CD8-positive, alpha-beta memory T cell (primary cell): ENCODE data around the gene DGAT2. TPM values are rescaled to one million over a fixed set of nuclear protein-coding genes. Genes with fewer than 3 reads are reported as not detected.

Source experiments
- CTCF ChIA-PET: fragments of 350-600 bp; sonication (Branson Sonifier 250); formaldehyde crosslinking; loops from one replicate; lab custom pipeline; 2021; ENCODE audit warnings: antibody characterized with exemption; lab: Charles Lee
- POLR2A ChIA-PET: fragments of 350-600 bp; sonication (Branson Sonifier 250); formaldehyde crosslinking; loops from one replicate; lab custom pipeline; 2021; ENCODE audit warnings: antibody characterized with exemption; lab: Charles Lee
- DNase-seq, 5 donors: peaks; one replicate each; pipeline versions ENCODE4 v3.0.0 to v3.0.0-alpha.2; 2020 to 2022; ENCODE audit warnings: mixed read lengths in 1 of 5
- H3K27ac ChIP-seq: one replicate; pipeline ENCODE4 v1.7.0; 2013; ENCODE audit warnings: low read depth, mild to moderate bottlenecking, low read length, moderate library complexity
- H3K27me3 ChIP-seq: 2 replicates; pipeline ENCODE4 v1.7.0; 2013; ENCODE audit warnings: low read length, mild to moderate bottlenecking; ENCODE audit not compliant: insufficient read depth, poor library complexity, severe bottlenecking
- H3K36me3 ChIP-seq: 2 replicates; pipeline ENCODE4 v1.7.0; 2013; ENCODE audit warnings: mild to moderate bottlenecking, low read length, moderate library complexity; ENCODE audit not compliant: insufficient read depth
- H3K4me1 ChIP-seq: 2 replicates; pipeline ENCODE4 v1.7.0; 2013; ENCODE audit warnings: mild to moderate bottlenecking, low read length, moderate library complexity; ENCODE audit not compliant: insufficient read depth
- H3K4me3 ChIP-seq: 2 replicates; pipeline ENCODE4 v1.7.0; 2013; ENCODE audit warnings: mild to moderate bottlenecking, low read length
- H3K9me3 ChIP-seq: 2 replicates; pipeline ENCODE4 v1.7.0; 2013; ENCODE audit warnings: mild to moderate bottlenecking, low read length
- H3K27ac Mint-ChIP-seq, 8 donors: one replicate each; pipeline ENCODE4 v1.8.0; 2020 to 2021; ENCODE audit warnings: mixed read lengths in 8 of 8, mild to moderate bottlenecking in 6 of 8, inconsistent platforms in 3 of 8, moderate library complexity in 3 of 8
- H3K27me3 Mint-ChIP-seq, 2 donors: one replicate each; pipeline ENCODE4 v1.8.0; 2020 to 2021; ENCODE audit warnings: mixed read lengths in 2 of 2, mild to moderate bottlenecking in 1 of 2, moderate library complexity in 1 of 2
- H3K36me3 Mint-ChIP-seq, 3 donors: one replicate each; pipeline ENCODE4 v1.8.0; 2020 to 2021; ENCODE audit warnings: mixed read lengths in 3 of 3, inconsistent platforms in 1 of 3, mild to moderate bottlenecking in 1 of 3
- H3K4me1 Mint-ChIP-seq, 3 donors: one replicate each; pipeline ENCODE4 v1.8.0; 2020 to 2021; ENCODE audit warnings: mixed read lengths in 3 of 3, inconsistent platforms in 1 of 3, mild to moderate bottlenecking in 1 of 3
- H3K4me3 Mint-ChIP-seq, 7 donors: one replicate each; pipeline ENCODE4 v1.8.0; 2020 to 2021; ENCODE audit warnings: mixed read lengths in 7 of 7, mild to moderate bottlenecking in 6 of 7, moderate library complexity in 4 of 7, inconsistent platforms in 2 of 7
- H3K9me3 Mint-ChIP-seq, 5 donors: one replicate each; pipeline ENCODE4 v1.8.0; 2020 to 2022; ENCODE audit warnings: mixed read lengths in 5 of 5, mild to moderate bottlenecking in 3 of 5, moderate library complexity in 2 of 5, inconsistent platforms in 1 of 5
- polyA plus RNA-seq: library from polyadenylated mRNA; unstranded; fragments of 300-500 nt; fragmentation: Illumina TruSeq; gene quantifications from one replicate; pipeline ENCODE4 v1.2.3, GENCODE V29; 2021
- total RNA-seq, 2 experiments: library from RNA; stranded (reverse); gene quantifications; one replicate each; pipeline ENCODE4 v1.2.3, GENCODE V29; 2021

The DGAT2 gene
- total and polyA plus RNA-seq, 3 experiments from 2014 or later, result 5.5 to 5.6 TPM; not detected in 1

- Histone ChIP-seq H3K27me3 (no peaks in the 10 kb centered on the region), H3K4me1 (peaks cover 21% of the 10 kb centered on the region), H3K9me3 (no peaks in the 10 kb centered on the region), H3K4me3 (no peak overlapping the region), H3K36me3 (peaks cover 5% of the 10 kb centered on the region), H3K27ac (no peak overlapping the region)
- CTCF ChIA-PET, result no interaction called here
- DNase-seq, result no peak
- no peaks in the 10 kb centered on the region for H3K27me3 Mint-ChIP-seq
- peaks cover 0 to 17% (median 6%) of the 10 kb centered on the region in 3 donors for H3K36me3 Mint-ChIP-seq
- H3K4me3 Mint-ChIP-seq, result peak overlapping the region in 1 of 7 donors; percentile 16
- POLR2A ChIA-PET, result no interaction called here
- no peaks in the 10 kb centered on the region for H3K9me3 Mint-ChIP-seq
- H3K27ac Mint-ChIP-seq, result peak overlapping the region in 4 of 8 donors; percentile 6 to 48 (median 18)
- H3K4me1 Mint-ChIP-seq, result peaks cover 37 to 59% (median 52%) of the 10 kb centered on the region in 3 donors
Measured at GRCh38 chr11:75821202-75821601, 52.6 kb downstream of the DGAT2 start.

GRCh38 chr11:75822541-75822940 is 54.0 kb downstream of the DGAT2 start:
- no peak for DNase-seq
- ChIA-PET POLR2A (no interaction called here), CTCF (no interaction called here)
- Histone ChIP-seq H3K27me3 (no peaks in the 10 kb centered on the region), H3K4me1 (peaks cover 11% of the 10 kb centered on the region), H3K36me3 (peaks cover 5% of the 10 kb centered on the region), H3K9me3 (no peaks in the 10 kb centered on the region), H3K4me3 (no peak overlapping the region), H3K27ac (no peak overlapping the region)
- H3K4me1 Mint-ChIP-seq, result peaks cover 42 to 71% (median 60%) of the 10 kb centered on the region in 3 donors
- no peaks in the 10 kb centered on the region for H3K9me3 Mint-ChIP-seq
- H3K4me3 Mint-ChIP-seq, result no peak overlapping the region
- H3K36me3 Mint-ChIP-seq, result peaks cover 0 to 20% (median 6%) of the 10 kb centered on the region in 3 donors
- no peaks in the 10 kb centered on the region for H3K27me3 Mint-ChIP-seq
- peak overlapping the region in 4 of 8 donors; percentile 6 to 57 (median 12) for H3K27ac Mint-ChIP-seq

- no peak overlapping the region for H3K27ac ChIP-seq
- POLR2A ChIA-PET, result no interaction called here
- H3K4me1 ChIP-seq, result peaks cover 8% of the 10 kb centered on the region
Measured at GRCh38 chr11:75823415-75823814, 54.8 kb downstream of the DGAT2 start.

GRCh38 chr11:75823946-75824345 is 55.4 kb downstream of the DGAT2 start:
- ChIA-PET POLR2A (no interaction called here), CTCF (interaction anchor here (0.7 to 1.7 kb wide), 3 partner anchors 43 to 328 kb away, joined by 3 read pairs; no protein-coding TSS in a partner anchor)
- H3K4me3 Mint-ChIP-seq, result peak overlapping the region in 5 of 7 donors; percentile 9 to 83 (median 49)
- Histone ChIP-seq H3K4me1 (peaks cover 8% of the 10 kb centered on the region), H3K36me3 (peaks cover 5% of the 10 kb centered on the region), H3K9me3 (no peaks in the 10 kb centered on the region), H3K4me3 (no peak overlapping the region), H3K27me3 (no peaks in the 10 kb centered on the region), H3K27ac (no peak overlapping the region)
- no peak for DNase-seq
- H3K4me1 Mint-ChIP-seq, result peaks cover 37 to 65% (median 50%) of the 10 kb centered on the region in 3 donors
- H3K9me3 Mint-ChIP-seq, result no peaks in the 10 kb centered on the region
- H3K27ac Mint-ChIP-seq, result peak overlapping the region in 5 of 8 donors; percentile 35 to 81 (median 66)
- peaks cover 0 to 20% (median 6%) of the 10 kb centered on the region in 3 donors for H3K36me3 Mint-ChIP-seq
- no peaks in the 10 kb centered on the region for H3K27me3 Mint-ChIP-seq

More at GRCh38 chr11:75823415-75823814, 54.8 kb downstream of the DGAT2 start:
- Histone ChIP-seq H3K9me3 (no peaks in the 10 kb centered on the region), H3K4me3 (no peak overlapping the region), H3K27me3 (no peaks in the 10 kb centered on the region), H3K36me3 (peaks cover 5% of the 10 kb centered on the region)
- CTCF ChIA-PET, result interaction anchor here (1.7 kb wide), 1 partner anchor 328 kb away, joined by 3 read pairs; no protein-coding TSS in a partner anchor
- Mint-ChIP-seq H3K4me1 (peaks cover 40 to 70% (median 54%) of the 10 kb centered on the region in 3 donors), H3K36me3 (peaks cover 0 to 20% (median 6%) of the 10 kb centered on the region in 3 donors), H3K27ac (peak overlapping the region in 4 of 8 donors; percentile 42 to 91 (median 72)), H3K9me3 (no peaks in the 10 kb centered on the region), H3K4me3 (peak overlapping the region in 2 of 7 donors; percentile 46 to 54), H3K27me3 (no peaks in the 10 kb centered on the region)
- DNase-seq, result no peak

GRCh38 chr11:75826461-75827230 is 58.1 kb downstream of the DGAT2 start:
- Mint-ChIP-seq H3K4me1 (peaks cover 32 to 72% (median 43%) of the 10 kb centered on the region in 3 donors), H3K36me3 (peaks cover 0 to 23% (median 5%) of the 10 kb centered on the region in 3 donors), H3K9me3 (no peaks in the 10 kb centered on the region), H3K27ac (peak overlapping the region in 2 of 8 donors; percentile 32 to 52), H3K27me3 (no peaks in the 10 kb centered on the region), H3K4me3 (no peak overlapping the region)
- ChIA-PET CTCF (interaction anchor here (1.3 kb wide), 1 partner anchor 11 kb away, joined by 3 read pairs; no protein-coding TSS in a partner anchor), POLR2A (no interaction called here)
- Histone ChIP-seq H3K4me1 (peaks cover 8% of the 10 kb centered on the region), H3K36me3 (peaks cover 5% of the 10 kb centered on the region), H3K27me3 (no peaks in the 10 kb centered on the region), H3K27ac (no peak overlapping the region), H3K4me3 (no peak overlapping the region), H3K9me3 (no peaks in the 10 kb centered on the region)
- no peak for DNase-seq

- peaks cover 8% of the 10 kb centered on the region for H3K4me1 ChIP-seq
- no peaks in the 10 kb centered on the region for H3K27me3 ChIP-seq
- Mint-ChIP-seq H3K36me3 (peaks cover 0 to 21% (median 2%) of the 10 kb centered on the region in 3 donors), H3K9me3 (no peaks in the 10 kb centered on the region), H3K4me3 (no peak overlapping the region), H3K27me3 (no peaks in the 10 kb centered on the region), H3K4me1 (peaks cover 30 to 73% (median 37%) of the 10 kb centered on the region in 3 donors), H3K27ac (no peak overlapping the region)
- CTCF ChIA-PET, result interaction anchor here (1.3 kb wide), 1 partner anchor 12 kb away, joined by 3 read pairs; no protein-coding TSS in a partner anchor
- peaks cover 5% of the 10 kb centered on the region for H3K36me3 ChIP-seq
- DNase-seq, result no peak
- no peak overlapping the region for H3K27ac ChIP-seq
- no peak overlapping the region for H3K4me3 ChIP-seq
- no peaks in the 10 kb centered on the region for H3K9me3 ChIP-seq
- POLR2A ChIA-PET, result no interaction called here
Measured at GRCh38 chr11:75827562-75827961, 59.0 kb downstream of the DGAT2 start.

GRCh38 chr11:75831915-75832502 is 63.4 kb downstream of the DGAT2 start:
- Histone ChIP-seq H3K27ac (no peak overlapping the region), H3K27me3 (no peaks in the 10 kb centered on the region), H3K4me1 (no peaks in the 10 kb centered on the region), H3K36me3 (no peaks in the 10 kb centered on the region), H3K9me3 (no peaks in the 10 kb centered on the region), H3K4me3 (no peak overlapping the region)
- no peaks in the 10 kb centered on the region for H3K27me3 Mint-ChIP-seq
- peaks cover 0 to 11% (median 6%) of the 10 kb centered on the region in 3 donors for H3K36me3 Mint-ChIP-seq
- no peak overlapping the region for H3K4me3 Mint-ChIP-seq
- H3K4me1 Mint-ChIP-seq, result peaks cover 16 to 67% (median 31%) of the 10 kb centered on the region in 3 donors
- no peak for DNase-seq
- no peak overlapping the region for H3K27ac Mint-ChIP-seq
- POLR2A ChIA-PET, result no interaction called here
- no peaks in the 10 kb centered on the region for H3K9me3 Mint-ChIP-seq
- CTCF ChIA-PET, result interaction anchor here (0.7 to 1.2 kb wide), 2 partner anchors 30 to 320 kb away, joined by 3 read pairs; no protein-coding TSS in a partner anchor
